ENCODE results near the gene SCG3.
"Not testable (repeated sequence)": the region's sequence is repeated elsewhere in the genome, so short reads cannot be mapped to it uniquely, and the experiment has no call there.

SCG3 gene

DNA sequence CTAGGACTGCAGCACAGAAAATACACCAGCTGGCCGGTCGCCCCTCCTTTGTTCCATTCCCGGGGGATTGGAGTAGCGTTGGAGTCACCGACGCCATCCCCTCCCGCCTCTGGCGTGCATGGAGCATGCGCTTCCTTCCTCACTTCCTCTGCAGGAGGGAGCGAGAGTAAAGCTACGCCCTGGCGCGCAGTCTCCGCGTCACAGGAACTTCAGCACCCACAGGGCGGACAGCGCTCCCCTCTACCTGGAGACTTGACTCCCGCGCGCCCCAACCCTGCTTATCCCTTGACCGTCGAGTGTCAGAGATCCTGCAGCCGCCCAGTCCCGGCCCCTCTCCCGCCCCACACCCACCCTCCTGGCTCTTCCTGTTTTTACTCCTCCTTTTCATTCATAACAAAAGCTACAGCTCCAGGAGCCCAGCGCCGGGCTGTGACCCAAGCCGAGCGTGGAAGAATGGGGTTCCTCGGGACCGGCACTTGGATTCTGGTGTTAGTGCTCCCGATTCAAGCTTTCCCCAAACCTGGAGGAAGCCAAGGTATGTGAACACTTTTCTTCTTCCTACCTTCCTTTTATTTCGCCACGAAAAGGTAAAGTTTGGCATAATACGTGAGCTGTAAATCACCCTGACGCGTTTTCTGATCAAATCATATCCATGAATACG lies at the start of gene SCG3:
Gene SCG3 (plus strand): TSS at position 201 of the 661 bp plus-strand sequence. CDS start 253 bp downstream, at position 454.
- peak; percentile 64 for DNase-seq (ENCODE audit: low spot score)

DNA sequence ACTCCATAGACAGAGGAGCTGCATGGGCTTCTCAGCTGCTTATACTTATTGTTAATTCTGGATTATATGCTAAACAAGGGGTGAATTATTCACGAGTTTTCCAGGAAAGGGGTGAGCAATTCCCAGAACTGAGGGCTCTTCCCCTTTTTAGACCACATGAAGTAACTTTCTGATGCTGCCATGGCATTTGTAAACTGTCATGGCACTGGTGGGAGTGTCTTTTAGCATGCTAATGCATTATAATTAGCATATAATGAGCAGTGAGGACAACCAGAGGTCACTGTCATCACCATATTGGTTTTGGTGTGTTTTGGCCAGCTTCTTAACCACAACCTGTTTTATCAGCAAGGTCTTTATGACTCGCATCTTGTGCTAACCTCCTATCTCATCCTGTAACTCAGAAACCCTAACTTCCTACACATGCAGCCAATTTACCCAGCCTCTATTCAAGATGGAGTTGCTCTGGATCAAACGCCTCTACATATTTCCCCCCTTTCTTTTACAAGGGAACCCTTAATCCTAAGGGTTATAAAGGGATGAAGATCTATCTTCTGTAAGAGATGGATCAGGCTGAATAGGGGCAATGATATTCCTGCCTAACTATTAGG lies 46.6 kb upstream of the SCG3 start:
- DNase-seq (ENCODE audit: low spot score), result no peak

DNA sequence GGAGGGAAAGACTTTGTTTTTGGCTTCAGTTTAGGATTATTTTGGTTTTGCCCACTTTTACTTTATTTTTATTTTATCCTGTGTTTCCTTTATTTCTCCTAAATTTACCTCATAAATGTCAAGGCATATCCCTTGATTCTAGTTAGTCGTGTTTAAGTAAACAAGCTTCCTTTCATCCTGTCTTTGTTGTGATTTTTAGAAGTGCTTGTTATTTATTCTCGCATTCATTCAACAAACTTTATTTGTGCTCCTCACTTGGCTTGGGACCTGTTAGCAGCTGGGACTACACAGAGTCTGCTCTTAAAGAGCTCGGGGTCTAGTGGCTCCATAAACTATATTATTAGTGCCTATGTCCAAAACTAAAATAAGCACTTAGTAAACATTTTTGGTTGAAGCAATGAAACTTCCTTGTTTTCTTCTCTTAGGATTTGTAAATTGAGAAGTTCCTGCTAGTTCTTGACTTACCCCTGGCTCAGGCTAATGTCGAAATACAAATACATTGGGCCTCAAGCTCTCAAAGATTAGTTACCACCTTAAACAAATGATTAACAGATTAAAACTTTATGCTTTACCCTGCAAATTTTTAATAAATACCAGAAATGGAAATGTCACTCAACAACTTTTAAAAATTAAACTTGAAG lies 39.7 kb upstream of the SCG3 start:
- DNase-seq (ENCODE audit: low spot score), result no peak

DNA sequence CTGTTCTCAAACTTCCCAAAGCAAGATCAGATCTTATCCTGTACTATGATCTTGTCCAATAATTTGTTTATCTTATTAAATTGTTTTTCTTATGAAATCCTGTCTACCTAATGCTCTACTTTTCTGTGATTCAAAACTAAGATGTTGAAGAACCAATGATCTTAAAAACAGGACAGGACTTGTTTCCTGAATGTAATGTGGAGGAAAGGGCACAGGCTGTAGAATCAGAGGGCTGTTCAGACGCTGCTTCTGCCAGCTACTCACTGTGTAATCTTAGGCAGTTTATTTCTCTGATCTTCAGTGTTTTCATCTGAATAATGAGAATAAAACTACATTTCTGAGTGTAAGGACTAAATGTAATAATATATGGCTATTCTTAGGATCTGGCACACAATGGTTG lies 38.6 kb upstream of the SCG3 start:
- DNase-seq (ENCODE audit: low spot score), result no peak

DNA sequence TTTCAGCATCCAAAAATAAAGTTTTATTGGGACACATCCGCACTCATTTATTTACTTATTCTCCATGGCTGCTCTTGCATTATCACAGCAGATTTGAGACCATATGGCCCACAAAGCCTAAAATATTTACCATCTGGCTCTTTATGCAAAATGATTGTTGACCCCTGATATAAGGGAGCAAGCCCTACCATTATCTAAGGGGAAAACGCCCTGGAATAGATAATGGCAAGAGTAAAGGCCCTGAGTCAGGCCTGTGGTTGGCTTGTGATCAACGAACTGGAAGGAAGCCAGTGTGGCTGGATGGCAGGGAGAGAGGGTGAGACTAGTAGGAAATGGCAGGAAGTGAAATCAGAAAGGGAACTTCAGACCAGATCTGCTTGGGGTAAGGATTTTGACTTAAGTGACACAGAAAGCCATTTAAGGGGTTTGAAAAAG lies 34.2 kb upstream of the SCG3 start:
- DNase-seq (ENCODE audit: low spot score), result peak; percentile 41

DNA sequence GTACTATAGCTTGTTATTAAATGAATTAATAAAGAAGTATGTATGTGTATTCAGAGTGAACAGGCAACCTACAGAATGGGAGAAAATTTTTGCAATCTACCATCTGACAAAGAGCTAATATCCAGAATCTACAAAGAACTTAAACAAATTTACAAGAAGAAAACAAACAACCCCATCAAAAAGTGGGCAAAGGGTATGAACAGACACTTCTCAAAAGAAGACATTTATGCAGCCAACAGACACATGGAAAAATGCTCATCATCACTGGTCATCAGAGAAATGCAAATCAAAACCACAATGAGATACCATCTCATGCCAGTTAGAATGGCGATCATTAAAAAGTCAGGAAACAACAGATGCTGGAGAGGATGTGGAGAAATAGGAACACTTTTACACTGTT lies 33.2 kb upstream of the SCG3 start:
- DNase-seq (ENCODE audit: low spot score), result not testable (repeated sequence)

DNA sequence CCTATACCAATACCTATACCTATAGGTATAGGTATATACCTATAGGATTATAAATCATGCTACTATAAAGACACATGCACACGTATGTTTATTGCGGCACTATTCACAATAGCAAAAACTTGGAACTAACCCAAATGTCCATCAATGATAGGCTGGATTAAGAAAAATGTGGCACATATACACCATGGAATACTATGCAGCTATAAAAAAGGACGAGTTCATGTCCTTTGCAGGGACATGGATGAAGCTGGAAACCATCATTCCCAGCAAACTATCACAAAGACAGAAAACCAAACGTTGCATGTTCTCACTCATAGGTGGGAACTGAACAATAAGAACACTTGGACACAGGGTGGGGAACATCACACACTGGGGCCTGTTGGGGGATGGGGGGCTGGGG lies 32.7 kb upstream of the SCG3 start:
- DNase-seq (ENCODE audit: low spot score), result not testable (repeated sequence)

DNA sequence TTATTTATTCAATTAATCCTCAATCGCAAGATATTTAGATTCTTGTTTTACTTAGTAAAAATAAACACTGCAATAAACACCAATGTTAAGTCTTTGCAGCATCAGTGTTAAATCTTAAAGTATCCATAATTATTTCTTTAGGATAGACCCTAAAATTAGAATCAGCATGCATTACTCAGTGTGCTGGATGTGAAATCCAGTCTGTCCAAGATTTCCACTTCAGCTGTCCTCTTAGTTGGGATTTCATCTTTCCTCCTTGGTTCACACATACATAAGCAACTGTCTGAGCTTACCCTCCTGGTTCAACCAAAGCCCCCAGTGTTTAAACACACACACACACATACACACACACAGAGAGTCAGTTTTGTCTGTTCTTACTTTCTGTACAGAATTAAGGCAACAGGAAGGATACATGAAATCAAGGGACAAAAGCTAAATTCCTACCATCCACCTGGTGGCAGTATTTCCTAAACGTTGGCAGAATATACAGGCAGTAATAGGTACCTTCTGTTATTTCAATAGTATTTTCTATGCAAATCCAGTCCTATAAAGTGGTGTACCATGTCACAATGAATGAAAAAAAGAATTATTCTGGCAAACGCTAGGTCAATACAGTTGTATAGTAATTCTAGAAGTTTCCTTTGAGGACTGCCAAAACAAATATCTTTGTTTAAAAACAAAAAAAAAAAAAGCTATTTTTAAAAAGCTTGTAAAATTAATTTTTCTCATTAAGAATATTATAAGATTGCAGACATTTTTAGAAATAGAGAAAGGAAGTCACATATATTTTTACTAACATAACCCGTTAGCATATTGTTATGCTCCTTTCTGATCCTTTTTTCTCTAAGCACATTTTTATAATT lies 31.4 kb upstream of the SCG3 start:
- DNase-seq (ENCODE audit: low spot score), result peak; percentile 73

DNA sequence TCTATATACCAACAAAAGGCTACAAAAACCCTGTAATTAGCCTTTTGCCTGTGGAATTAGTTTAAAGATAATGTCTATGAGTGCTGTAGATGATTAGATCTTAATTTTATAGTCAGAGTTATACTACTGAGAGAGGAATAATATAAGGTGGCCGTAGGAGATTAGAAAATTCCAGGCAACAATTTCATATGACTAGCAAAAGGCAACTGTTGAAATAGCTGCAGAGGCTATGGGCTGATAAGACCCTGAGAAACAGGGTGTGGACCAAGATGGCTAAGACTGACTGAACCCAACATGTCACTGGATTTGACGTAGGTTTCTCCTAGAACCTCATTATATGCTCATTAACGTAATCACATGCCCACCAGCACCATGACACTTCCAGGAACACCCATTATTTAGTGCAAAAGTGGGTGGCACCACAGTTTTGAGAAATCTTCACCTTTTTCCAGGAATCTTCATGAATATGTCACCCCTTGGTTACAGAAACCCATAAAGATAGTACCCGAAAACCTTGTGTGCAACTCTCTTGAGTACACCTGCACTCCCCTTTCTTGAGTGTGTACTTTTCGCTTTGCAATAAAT lies 29.1 kb upstream of the SCG3 start:
- DNase-seq (ENCODE audit: low spot score), result no peak

DNA sequence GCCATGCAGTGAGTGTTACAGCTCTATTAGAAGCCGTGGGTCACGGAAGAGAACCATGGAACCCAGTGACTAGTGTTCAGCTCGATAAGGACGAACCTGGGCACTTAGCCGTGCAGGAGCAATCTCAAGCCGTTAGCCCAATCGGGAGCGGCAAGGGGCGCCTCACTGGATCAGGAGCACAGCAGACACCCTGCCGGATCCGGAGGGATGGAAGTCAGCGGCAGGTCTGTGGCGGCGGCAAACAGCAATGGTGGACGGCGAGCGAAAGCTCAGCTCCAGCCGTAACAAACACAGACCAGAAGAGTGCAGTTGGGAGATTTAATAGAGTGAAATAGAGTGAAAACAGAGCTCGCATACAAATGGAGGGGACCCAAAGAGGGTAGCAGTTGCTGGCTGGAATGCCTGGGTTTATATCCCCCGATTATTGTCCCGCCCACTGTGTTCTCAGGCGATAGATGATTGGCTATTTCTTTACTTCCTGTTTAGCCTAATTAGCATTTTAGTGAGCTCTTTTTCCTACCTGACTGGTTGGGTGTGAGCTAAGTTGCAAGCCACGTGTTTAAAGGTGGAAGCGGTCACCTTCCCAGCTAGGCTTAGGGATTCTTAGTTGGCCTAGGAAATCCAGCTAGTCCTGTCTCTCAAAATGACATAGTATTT lies 25.8 kb upstream of the SCG3 start:
- not testable (repeated sequence) for DNase-seq (ENCODE audit: low spot score)

DNA sequence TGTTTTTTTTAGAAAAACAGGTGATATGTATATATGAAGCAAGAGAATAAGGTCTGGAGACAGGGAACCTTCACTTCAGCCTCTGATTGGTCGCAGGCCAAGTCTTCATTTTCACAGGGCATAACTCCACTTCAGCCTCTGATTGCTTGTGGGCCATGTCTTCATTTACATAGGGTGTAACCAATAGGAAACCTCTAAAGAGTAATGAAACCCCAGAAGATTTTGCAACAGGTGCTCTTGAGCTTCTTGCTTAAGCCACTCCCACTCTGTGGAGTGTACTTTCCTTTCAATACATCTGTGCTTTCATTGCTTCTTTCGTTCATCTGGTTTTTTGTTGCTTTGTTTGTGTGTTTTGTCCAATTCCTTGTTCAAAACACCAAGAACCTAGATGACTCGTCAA lies 22.6 kb upstream of the SCG3 start:
- DNase-seq (ENCODE audit: low spot score), result no peak

DNA sequence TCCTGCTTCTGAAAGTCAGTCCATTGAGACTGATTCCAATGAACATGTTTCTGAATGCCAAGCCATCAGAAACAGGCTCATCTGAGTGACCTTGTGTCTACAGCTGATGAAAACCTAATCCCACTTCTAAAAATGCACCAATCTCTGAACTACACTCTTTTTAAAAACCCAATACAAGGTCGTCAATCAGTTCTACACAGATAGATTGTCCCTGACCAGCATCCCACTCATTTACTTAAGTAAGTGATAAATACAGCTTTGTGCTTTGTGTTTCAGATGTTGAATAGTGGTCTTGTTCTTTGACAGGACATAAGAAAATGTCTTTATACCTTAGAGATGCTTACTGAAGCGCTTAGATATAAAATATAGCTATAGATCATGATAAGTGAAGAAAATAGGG lies 20.2 kb upstream of the SCG3 start:
- no peak for DNase-seq (ENCODE audit: low spot score)

DNA sequence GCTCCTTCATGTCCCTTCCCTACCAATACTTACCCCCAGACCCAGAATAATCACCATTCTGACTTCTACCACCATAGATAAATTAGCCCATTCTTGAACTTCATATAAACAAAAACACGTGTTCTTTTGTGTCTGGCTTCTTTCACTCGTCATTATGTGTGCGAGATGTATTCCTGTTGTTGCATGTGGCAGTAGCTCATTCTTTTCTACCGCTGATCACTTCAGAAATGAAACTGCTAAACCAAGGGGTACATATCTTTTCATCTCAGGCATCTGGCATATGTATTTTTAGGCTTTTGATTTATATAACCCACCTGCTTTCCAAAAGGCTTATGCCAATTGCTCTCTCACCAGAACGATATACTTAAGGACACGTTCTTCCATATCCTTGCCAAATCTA lies 13.8 kb upstream of the SCG3 start:
- no peak for DNase-seq (ENCODE audit: low spot score)

DNA sequence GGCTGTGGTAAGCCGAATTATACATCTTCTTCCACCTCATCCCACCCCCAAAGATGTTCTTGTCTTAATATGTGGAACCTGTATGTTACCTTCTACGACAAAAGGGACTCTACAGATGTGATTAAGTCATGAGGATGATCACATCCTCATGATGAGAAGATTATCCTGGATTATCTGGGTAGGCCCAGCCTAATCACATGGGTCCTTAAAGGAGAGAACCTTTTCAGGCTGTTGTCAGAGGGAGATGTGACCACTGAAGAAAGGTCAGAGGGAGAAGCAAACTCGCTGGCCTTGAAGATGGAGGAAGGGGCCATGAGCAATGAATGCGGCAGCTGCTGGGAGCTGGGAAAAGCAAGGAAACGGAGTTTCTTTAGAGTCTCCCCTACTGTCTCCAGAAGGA lies 12.9 kb upstream of the SCG3 start:
- no peak for DNase-seq (ENCODE audit: low spot score)

DNA sequence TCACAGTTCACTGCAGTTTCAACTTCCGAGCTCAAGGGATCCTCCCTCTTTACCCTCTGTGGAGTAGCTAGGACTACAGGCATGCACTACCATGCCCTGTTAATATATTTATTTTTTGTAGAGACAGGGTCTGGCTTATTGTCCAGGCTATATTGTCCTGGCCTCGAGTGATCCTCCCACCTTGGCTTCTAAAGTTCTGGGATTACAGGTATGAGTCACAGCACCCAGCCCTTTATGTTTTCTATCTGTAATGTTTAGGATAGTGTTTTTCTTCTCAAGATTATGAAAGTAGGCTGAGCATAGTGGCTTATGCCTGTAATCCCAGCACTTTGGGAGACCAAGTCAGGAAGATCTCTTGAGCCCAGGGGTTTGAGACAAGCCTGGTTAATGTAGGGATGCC lies 11.9 kb upstream of the SCG3 start:
- no peak for DNase-seq (ENCODE audit: low spot score)

DNA sequence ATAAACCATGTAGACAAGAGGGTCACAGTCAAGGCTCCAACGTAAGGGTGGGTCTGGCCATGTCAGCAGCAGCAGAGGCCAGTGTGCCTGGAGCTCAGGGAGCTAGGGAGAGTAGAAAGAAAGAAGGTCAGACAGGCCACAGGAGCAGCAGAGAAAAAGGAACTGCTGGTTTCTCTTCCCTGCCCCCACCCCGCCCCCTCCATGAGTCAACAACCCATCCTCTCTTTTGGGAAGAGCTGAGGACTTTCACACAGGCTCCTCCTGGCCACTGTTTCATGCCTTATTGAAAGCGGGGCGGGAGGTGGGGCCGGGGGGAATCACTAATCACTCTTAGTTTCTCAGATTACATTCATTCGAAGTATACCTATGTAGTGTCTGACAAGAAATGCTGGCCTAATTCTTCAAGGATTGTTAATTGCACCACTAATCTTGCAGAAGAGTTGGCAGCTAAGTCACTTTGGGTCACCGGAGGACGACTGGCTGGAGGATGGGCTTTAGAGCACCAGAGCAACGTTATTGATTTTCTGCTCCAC lies 9.1 kb upstream of the SCG3 start:
- no peak for DNase-seq (ENCODE audit: low spot score)

DNA sequence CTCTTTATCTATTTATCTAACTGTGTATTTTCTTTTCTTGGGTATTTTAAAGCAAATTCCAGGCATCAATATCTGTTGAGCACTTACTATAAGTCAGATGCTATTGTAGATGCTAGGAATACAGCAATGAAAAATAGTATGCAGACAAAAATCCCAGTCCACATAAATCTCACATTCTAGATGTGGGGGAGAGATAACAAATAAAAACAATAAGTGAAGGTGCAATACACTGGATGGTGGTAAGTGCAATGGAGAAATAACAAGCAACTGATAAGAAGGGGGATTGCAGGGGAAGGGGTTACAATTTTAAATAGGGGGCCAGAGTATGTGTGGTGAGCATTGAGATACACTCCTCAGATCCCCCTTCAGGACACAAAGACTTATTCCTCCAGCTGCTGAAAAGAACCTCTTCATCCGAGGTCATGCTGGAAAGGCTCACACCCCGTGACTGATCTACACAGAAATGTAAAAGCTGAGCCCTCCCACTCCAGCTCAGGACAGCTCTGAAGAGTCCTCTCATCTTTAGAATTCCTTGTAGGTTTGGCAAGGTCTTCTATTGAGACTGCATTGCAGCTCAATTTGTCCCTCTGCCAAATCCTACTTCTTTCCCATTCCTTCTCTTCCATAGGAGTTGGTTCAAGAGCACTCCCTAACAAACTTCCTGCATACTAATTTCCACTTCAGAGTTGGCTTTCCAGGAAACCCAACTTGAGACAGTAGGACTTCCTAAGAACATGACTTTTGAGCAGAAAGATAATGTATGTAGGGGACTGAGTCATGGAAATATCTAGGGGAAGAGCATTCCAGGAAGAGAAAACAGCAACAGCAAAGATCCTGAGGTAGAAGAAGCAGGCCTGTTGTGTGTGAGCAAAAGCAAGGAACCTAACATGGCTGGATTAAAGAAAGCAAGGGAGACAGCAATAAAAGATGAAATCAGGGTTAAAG lies 8.1 kb upstream of the SCG3 start:
- no peak for DNase-seq (ENCODE audit: low spot score)

DNA sequence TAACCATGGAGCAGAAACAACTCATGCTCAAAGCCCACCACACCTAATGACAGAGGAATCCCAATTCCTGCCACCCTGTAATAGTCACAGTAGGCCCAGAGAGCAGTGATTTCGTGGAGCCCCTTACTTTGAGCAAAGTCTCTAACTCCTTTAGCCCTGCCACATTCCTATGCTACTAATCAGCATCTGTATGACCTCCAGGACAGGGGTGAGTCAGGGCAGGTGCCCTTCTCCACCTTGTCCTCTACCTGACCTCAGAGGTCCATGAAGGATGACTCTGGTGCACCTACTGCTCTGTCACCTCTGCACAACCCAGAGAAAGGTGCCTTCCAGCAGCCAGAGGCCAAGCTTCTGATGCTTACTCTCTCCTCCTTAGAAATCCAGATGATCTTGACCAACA lies 6.1 kb upstream of the SCG3 start:
- no peak for DNase-seq (ENCODE audit: low spot score)

DNA sequence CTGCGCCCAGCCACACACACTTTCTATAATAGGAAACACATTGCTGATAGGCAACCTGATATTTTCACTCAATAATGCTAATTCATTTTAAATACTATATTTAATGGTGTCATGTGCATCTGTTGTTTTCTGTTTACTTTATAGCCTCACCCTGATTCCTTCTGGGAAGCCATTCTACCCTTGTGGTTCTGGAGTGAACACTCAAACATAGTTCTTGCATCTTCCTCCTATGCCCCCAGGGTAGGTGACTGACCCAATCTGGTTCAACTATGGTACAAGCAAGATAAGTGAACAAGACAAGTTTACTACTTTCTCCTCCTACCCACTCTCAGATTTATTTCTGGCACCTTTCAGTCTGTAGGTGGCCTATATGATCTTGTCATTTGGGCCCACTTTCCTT lies 4.3 kb upstream of the SCG3 start:
- DNase-seq (ENCODE audit: low spot score), result no peak

DNA sequence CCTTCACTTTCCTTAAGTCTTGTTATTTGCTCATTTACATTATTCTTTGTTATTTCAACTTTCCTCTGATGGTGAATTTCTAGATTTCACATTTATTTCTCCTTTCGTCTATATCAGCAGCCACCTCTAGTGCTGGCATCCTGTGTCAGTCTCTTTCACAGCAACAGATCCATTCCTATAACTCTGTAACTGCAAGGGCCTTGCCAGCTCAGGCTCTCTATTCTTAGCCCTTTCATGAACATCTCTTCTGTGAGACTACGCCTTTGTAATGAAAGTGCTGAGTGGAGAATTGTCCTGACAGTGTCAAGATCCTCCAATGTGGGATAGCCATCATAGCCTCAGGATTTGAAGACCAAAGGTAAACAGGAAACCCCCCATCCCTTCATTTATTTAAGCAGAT lies 3.9 kb upstream of the SCG3 start:
- DNase-seq (ENCODE audit: low spot score), result no peak
